ENCODE results near the gene BLOC1S3. TPM values are rescaled to one million over a fixed set of nuclear protein-coding genes. Genes with fewer than 3 reads are reported as not detected.

Gene BLOC1S3, protein sequence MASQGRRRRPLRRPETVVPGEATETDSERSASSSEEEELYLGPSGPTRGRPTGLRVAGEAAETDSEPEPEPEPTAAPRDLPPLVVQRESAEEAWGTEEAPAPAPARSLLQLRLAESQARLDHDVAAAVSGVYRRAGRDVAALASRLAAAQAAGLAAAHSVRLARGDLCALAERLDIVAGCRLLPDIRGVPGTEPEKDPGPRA
- total RNA-seq (2021; fragmentation: NEBNext Ultra II Directional; extraction: Animal tissue kit (Norgen Biotek cat#: 25700)), result 10 to 100 TPM; 10.5 to 14.2 (median 12.2) TPM
- long read RNA-seq, partial matches to known transcripts, result 0 of 3 reads
- long read RNA-seq, other reads (novel, unspliced or antisense), result 0 of 3 reads

DNA sequence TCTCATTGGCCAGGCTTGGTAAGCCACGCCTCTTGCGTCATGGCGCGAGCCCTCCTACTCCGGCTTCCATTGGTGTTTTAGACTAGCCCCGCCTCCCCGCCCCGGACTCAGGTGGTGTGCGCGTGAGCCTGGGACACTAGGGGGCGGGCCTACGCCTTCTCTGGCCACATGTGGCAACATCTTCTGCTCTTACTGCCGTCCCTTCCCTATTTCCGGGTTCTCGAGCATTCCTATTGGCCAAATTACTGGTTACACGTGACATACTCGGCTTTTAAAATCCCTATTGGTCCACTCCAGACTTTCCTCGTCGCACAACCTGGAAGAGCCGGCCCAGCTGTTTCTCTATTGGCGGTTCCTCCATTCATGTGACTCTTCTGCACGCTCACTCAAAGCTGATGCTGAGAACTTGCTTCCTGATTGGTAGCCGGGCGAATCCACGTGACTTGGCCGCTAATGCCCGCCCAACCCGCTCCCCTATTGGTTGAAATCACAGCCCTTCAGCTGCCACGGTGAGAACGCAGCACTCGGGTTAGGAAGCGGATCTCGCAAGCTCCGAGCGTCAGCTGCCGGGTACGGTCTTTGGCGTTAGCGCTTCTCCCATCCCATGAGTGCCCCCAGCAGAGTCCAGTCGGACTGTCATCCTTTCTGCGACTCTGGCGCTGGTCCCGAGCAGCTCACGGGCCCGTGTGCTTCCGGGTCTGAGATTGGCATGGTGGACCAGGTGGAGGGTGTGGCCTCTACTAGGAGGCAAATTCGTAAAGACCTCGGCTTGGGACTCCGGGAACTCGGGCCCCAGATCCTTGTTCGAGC lies at the start of gene BLOC1S3:
BLOC1S3 (plus strand) TSS at position 523 of the 810 bp plus-strand sequence. CDS start 513 bp downstream, outside the sequence.
- Mint-ChIP-seq H3K9me3 (no peaks in the 10 kb centered on the region), H3K4me3 (peak within 1 kb of the TSS; percentile 95), H3K27me3 (ENCODE audit: insufficient read depth) (peaks cover 4% of the 10 kb centered on the region), H3K4me1 (ENCODE audit: low read depth) (peaks cover 41% of the 10 kb centered on the region), H3K36me3 (ENCODE audit: low read depth) (no peaks in the 10 kb centered on the region), H3K27ac (peak within 1 kb of the TSS; percentile 100)
- peak; percentile 100 for DNase-seq
- TF ChIP-seq, protein P1, sequence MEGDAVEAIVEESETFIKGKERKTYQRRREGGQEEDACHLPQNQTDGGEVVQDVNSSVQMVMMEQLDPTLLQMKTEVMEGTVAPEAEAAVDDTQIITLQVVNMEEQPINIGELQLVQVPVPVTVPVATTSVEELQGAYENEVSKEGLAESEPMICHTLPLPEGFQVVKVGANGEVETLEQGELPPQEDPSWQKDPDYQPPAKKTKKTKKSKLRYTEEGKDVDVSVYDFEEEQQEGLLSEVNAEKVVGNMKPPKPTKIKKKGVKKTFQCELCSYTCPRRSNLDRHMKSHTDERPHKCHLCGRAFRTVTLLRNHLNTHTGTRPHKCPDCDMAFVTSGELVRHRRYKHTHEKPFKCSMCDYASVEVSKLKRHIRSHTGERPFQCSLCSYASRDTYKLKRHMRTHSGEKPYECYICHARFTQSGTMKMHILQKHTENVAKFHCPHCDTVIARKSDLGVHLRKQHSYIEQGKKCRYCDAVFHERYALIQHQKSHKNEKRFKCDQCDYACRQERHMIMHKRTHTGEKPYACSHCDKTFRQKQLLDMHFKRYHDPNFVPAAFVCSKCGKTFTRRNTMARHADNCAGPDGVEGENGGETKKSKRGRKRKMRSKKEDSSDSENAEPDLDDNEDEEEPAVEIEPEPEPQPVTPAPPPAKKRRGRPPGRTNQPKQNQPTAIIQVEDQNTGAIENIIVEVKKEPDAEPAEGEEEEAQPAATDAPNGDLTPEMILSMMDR (IDR thresholded peaks at IDR 0.05), result peak; percentile 79

DNA sequence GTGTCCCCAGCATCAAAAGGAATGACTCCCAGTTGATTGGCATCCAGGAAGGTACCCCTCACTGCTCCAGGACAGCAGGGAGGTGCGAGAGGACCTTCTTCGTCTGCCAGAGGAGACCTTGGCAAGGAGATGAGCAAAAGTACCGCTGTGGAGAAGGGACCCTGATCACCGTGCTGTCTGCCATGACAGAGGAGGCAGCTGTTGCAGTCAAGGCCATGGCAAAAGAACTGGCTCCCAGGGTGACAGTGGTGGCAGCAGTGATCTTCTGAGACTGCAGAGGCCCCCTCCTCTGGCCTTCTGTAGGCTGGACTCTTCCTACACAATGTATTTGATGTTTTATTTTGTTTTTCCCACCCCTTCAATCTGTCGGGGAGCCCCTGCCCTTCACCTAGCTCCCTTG lies 49.8 kb upstream of the BLOC1S3 start:
- Mint-ChIP-seq H3K27me3 (ENCODE audit: insufficient read depth) (no peaks in the 10 kb centered on the region; the same call in 1 of the 2 replicates), H3K4me1 (ENCODE audit: low read depth) (peaks cover 16% of the 10 kb centered on the region; the same call in 1 of the 2 replicates), H3K4me3 (no peak overlapping the region), H3K27ac (no peak overlapping the region), H3K36me3 (ENCODE audit: low read depth) (no peaks in the 10 kb centered on the region), H3K9me3 (no peaks in the 10 kb centered on the region)
- DNase-seq, result no peak
- TF ChIP-seq, protein P1 (IDR thresholded peaks at IDR 0.05), result no peak

DNA sequence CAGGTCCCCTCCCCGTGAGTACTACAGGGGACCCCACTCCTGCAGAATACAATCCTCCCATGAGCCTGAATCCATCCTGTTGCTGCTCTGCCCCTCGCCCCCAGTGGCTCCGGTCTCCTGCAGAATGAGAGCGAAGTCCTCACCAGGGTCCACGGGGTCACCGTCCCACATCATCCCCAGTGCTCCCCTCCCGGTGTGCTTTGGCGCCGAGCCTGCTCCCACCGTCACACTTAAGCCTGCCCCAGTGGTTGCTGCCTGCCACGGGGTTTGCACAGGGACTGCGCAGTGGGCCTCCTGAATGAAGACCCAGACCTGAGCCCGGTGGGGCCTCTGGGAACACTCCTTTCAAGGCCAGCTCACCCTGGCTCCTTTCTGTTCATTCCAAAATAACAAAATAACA lies 48.3 kb upstream of the BLOC1S3 start:
- H3K4me1 Mint-ChIP-seq (ENCODE audit: low read depth), result peaks cover 12% of the 10 kb centered on the region; the same call in 1 of the 2 replicates
- H3K36me3 Mint-ChIP-seq (ENCODE audit: low read depth), result no peaks in the 10 kb centered on the region
- peaks cover 2% of the 10 kb centered on the region for H3K27me3 Mint-ChIP-seq (ENCODE audit: insufficient read depth)
- no peak overlapping the region for H3K27ac Mint-ChIP-seq
- DNase-seq, result no peak
- no peak overlapping the region for H3K4me3 Mint-ChIP-seq
- TF ChIP-seq, protein P1 (IDR thresholded peaks at IDR 0.05), result no peak
- H3K9me3 Mint-ChIP-seq, result no peaks in the 10 kb centered on the region

DNA sequence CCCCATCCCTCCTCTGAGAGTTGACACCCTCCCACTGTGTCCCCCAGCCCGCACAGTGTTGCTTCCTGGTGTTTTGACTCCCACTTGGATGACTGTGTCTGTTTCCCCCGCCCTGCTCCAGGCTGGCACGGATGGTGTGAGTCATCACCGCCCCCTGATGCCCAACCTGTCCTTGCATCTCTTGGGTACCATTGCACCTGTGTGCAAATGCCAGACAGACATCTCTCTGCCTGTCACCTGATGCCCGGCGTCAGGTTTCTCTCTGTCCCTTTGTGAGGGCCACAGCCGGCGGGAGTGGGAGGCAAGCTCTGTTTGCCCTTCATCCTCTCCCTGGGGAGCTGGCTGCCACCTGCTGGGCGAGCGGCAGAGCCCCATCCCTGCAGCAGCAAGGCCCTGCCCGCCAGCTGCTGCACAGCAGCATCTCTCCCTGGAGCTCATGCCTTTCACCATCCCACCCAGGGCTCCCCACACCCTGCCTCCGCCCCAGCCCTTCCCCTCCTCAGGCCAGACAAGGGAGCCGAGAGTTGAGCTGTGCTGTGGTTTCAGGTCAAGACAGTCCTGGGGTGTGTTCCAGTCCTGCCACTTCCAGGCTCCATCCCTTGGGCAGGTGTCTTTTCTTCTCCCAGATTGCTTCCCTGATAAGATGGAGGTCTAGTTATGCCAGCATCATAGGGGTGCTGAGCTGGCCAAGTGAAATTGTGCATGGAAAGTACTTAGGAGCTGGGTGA lies 47.5 kb upstream of the BLOC1S3 start:
- H3K4me1 Mint-ChIP-seq (ENCODE audit: low read depth), result peaks cover 12% of the 10 kb centered on the region; the same call in 1 of the 2 replicates
- no peaks in the 10 kb centered on the region for H3K9me3 Mint-ChIP-seq
- peak overlapping the region; percentile 21; the same call in 1 of the 2 replicates for H3K27ac Mint-ChIP-seq
- no peak overlapping the region for H3K4me3 Mint-ChIP-seq
- H3K27me3 Mint-ChIP-seq (ENCODE audit: insufficient read depth), result peaks cover 2% of the 10 kb centered on the region; the same call in 1 of the 2 replicates
- no peak for DNase-seq
- H3K36me3 Mint-ChIP-seq (ENCODE audit: low read depth), result no peaks in the 10 kb centered on the region
- TF ChIP-seq, protein P1 (IDR thresholded peaks at IDR 0.05), result peak; percentile 56

DNA sequence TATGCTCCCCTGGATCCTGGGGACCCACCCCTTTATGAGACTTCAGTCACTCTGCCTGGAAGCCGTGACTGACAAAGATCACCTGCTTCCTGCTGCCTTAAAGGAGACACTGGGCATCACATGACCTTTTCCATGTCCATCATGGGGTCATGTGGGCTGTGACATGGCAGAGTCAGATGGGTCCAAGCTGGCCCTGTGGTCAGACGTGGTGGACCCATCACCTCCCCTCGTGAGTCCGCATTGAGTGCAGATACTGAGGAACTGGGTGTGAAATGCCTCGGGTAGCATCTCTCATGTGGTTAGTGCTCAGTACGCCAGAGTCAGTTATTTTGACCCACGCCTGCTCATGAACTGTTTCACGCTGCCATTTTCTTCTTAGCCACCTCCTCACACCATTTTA lies 44.9 kb upstream of the BLOC1S3 start:
- Mint-ChIP-seq H3K27me3 (ENCODE audit: insufficient read depth) (peaks cover 2% of the 10 kb centered on the region), H3K9me3 (no peaks in the 10 kb centered on the region), H3K27ac (no peak overlapping the region), H3K4me3 (no peak overlapping the region), H3K4me1 (ENCODE audit: low read depth) (peaks cover 15% of the 10 kb centered on the region), H3K36me3 (ENCODE audit: low read depth) (no peaks in the 10 kb centered on the region)
- no peak for DNase-seq
- TF ChIP-seq, protein P1 (IDR thresholded peaks at IDR 0.05), result no peak
